Activated CD4-positive, alpha-beta T cell treated with anti-CD3 and anti-CD28 coated beads for 4 hours (primary cell): ENCODE data around the gene ARL8B.
"Not testable (repeated sequence)": the region's sequence is repeated elsewhere in the genome, so short reads cannot be mapped to it uniquely, and the experiment has no call there.

Experiments used
- DNase-seq, 2 donors: peaks; one replicate each; pipeline ENCODE4 v3.0.0-alpha.2; 2020

ARL8B gene

DNA sequence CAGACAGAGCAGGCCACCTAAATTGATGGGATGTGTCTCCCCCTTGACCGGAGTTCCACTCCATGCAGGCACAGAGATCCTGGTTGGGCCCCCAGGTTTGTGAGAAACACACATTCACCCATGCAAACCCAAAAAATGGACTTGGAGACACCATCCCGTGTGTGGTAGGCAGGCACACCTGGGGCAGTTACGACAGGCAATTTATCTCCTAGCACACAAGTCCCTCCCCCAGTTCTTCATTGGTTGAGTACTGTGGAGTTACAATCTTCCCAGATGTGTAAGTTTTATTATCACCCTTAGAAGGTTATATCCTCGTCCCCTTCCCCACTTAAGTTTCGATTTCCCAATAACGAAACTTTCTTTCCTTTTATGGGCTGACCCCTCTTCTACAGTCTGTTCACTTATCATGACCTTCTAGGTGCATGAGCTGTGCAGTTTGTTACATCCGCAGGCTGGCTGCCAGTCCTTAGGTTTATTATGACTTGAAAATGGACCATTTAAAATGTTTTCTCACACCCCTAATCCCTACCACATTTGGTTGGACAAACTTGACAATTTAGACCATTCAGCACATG, 27.3 kb downstream of the ARL8B start:
- DNase-seq = no peak

DNA sequence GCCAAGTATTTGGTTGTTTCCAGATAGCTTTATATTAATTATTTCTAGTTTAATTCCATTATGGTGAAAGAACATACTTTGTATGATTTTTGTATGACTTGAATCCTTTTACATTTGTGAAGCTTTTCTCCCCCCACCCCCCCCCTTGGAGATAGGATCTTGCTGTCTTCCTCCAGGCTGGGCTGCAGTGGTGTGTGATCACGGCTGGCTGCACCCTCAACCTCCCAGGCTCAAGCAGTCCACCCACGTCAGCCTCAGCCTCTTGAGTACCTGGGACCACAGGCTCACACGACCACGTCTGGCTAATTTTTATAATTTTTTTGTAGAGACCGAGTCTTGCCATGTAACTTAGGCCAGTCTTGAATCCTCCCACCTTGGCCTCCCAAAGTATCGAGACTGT, 29.5 kb downstream of the ARL8B start:
- DNase-seq = no peak

DNA sequence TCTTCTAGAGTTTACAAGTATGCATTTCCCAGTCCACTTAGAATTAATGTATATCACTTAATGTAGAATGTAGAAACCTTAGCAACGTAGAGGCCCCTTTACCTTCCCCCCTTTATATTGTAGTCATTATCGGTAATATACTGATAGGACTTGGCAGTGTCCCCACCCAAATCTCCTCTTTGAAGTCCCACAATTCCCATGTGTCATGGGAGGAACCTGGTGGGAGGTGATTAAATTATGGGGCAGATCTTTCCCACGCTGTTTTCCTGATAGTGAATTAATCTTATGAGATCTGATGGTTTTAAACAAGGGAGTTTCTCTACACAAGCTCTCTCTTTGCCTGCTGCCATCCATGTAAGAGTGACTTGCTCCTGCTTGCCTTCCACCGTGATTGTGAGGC, 31.0 kb downstream of the ARL8B start:
- no peak for DNase-seq

DNA sequence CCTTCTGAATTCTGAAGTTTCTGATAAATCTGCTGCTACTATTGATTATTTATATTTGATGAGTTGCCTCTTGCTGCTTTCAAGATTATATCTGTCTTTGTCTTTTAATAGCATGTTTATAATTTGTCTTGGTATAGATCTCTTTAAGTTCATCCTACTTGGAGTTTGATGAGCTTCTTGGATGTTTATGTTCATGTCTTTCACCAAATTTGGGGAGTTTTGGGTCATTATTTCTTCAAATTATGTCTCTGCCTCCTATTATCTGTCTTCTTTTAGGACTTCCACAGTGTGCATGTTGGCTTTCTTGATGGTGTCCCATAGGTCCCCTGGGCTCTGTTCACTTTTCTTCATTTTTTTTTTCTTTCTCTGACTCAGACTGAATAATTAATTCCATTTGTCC, 33.1 kb downstream of the ARL8B start:
- DNase-seq = no peak

DNA sequence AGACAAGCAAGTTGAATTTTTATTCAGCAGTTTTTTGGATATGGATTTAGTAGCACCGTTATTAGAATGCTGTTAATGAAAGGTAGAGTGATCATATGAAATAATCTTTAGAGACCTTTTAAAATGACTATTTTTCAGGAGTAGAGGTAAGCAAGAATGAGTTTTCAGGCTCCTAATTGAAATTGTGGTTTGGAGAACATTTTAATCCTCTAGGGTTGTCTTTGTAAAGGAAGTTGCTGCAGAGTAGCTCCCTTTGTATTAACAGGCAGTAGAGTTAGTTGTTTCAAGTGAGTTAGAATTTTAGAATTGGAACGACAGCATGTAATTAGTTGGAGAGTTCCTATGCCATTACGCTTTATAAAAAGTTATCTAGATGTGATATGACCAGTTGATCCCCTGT, 38.2 kb downstream of the ARL8B start:
- no peak for DNase-seq

DNA sequence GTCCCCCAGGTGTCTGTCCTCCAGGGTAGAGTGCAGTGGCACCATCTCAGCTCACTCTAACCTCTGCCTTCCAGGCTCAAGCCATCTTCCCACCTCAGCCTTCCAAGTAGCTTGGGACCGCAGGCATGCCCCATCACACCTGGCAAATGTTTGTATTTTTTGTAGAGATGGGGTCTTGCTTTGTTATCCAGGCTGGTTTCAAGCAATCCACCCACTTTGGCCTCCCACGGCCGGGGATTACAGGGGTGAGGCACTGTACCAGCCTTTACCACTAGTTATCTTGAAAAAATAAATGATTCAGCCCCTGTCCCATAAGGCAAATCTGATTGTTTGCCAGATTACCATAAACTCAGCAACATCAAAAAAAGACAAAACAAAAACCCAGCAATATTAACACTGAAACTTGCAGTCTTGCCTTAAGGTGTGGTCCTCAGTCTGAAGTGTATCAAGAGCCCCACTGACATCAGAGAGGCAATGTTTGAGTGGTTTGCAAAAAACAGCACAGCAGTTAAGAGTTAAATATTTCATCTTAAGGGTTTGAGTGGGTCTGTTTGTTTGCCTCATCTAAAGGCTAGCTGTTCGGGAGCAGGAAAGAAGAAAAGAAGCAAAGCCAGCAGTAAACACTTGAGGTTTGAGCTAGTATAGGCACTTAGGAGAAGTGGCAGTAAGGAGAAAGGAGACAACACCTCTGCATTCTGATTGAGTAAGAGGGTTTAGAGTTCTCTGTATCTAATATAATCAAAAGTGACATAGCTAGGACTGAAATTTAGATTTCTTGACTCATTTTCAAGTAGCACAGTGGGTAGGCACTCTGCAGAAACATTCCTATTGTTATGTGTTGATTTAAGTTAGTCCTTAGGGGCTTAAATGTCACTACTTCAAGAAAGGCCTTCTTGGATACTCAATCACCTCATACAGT, 39.1 kb downstream of the ARL8B start:
- peak in 1 of 2 donors; percentile 11 for DNase-seq

DNA sequence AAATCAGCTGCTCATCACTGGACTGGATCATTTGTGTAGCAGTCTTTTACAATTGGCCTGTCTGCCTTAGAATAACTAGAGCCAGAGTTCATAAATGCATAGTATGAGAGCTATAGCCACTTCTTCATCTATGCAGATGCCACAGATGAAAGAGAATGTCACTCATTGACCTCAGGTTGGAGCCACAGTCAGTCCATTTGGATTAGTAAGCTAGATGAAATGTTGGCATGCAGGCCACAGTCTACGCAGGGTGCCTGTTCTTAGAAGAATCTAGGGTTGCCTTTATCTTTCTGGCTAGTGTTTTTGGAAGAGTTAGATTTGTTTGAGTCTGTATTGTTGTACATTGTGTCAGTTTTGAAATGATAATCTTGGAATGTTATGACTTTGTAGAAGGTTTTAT, 40.0 kb downstream of the ARL8B start:
- no peak for DNase-seq

DNA sequence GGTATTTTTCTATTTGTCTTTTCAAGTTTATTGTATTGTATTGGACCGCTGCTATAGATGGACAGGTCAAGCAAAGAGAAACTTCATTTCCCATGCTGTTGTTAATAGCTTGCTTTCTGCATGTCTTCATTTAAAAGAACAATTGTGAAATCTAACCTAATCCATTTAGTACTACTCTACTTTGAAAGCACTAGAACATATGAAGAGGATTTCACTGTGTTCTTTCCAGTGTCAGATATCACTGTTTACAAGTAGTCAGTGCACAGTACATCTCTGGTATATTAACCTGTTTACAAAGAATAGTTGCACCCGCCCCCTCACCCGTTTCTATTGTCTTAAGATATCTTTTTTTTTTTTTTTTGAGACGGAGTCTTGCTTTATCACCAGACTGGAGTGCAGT, 43.6 kb downstream of the ARL8B start:
- no peak for DNase-seq

DNA sequence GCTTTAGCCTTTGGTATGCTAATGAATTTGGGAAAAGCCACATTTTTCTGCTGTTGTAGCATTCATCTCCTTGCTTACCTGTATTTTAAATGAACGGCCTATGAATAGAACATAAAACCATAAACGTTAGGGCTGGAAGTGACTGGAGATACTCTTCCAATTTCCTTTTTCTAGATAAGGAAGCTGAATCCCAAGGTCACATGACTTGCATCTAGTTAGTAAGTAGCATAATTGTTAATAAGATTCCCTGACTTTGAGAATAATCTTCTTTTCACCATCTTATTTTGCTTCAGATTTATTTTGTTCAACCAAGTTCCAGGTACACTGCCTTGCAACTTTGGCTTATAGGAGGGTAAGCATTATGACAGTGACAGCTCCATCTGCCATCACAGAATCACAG, 44.8 kb downstream of the ARL8B start:
- no peak for DNase-seq

DNA sequence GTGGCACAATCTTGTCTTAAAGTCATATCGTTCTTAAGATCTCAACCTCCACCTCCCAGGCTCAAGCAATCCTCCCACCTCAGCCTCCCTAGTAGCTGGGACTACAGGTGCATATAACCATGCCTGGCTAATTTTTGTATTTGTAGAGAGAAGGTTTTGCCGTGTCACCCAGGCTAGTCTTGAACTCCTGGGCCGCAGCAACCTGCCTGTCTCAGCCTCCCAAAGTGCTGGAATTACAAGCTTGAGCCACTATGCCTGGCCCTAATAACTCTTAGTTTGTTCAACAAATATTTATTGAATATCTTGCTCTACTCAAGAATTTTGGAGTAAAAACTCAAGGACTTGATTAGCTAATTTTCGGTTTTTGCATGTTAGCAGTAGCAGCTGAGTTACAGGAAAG, 46.0 kb downstream of the ARL8B start:
- no peak for DNase-seq

DNA sequence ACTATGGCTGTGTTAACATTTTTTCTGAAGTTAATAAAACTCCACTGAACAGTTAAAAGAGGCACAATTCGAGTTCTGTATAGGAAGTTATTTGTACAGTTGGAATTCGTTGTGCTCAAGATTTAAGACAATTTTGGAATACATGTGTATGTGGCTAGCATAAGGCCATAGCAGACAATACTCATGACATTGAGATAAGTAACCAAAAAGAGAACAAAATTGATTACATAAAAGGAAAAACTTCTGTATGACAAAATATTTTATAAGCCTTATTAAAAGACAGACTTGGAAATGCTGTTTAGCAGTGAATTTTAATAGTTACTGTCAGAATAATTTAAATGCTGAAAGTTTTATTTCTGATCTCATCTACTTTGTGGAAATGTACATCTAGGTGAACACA, 47.7 kb downstream of the ARL8B start:
- no peak for DNase-seq

DNA sequence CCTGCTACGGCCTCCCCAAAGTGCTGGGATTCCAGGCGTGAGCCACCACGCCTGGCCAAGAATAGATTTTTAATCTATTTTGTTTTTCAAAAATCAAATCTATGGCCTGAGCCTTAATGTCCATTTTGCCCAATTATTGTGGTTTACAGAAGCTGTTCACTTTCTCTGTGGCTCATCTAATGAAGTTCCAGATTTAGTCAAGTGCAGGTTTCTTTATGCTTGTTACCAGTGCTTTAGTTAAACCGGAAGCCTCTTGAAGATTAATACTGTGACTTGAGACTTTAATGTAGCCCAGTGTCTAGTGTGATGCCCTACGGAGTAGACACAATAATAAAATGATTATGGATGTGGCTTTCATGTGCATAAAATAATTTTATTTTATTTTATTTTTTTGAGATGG, 48.9 kb downstream of the ARL8B start:
- DNase-seq = no peak

DNA sequence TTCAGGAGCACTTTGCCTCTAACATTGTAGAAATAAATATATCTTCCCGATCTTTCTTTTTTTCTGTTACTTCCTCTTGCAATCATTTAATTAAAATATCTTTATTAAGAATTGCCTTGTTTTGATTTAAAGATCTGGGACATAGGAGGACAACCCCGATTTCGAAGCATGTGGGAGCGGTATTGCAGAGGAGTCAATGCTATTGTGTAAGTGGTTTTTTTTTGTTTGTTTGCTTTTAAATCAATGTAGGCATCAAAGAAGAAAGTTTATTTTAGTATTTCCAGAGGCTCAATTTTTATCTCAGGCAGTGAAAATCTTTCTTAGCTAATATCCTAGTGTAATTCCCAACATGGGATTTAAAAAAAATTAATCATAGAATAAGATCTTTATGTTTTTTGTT, 49.9 kb downstream of the ARL8B start:
- DNase-seq = no peak

DNA sequence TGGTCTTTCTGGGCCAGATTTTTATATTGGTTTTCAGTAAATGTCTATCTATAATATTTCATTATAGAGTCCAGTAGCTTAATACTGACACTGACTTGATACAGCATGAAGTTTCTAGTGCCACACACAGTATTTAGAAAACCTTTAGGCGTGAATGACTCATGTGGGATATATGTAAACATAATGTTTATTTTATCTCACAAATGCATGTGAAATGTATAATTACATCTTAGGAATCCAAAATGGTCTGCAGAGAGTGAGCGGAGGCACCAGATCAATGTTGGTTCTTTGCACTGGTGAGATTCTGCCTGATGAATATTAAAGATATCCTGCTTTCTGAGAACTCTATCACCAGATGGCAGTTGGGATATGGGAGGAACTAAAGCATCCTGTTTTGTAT, 56.9 kb downstream of the ARL8B start:
- DNase-seq = not testable (repeated sequence)

DNA sequence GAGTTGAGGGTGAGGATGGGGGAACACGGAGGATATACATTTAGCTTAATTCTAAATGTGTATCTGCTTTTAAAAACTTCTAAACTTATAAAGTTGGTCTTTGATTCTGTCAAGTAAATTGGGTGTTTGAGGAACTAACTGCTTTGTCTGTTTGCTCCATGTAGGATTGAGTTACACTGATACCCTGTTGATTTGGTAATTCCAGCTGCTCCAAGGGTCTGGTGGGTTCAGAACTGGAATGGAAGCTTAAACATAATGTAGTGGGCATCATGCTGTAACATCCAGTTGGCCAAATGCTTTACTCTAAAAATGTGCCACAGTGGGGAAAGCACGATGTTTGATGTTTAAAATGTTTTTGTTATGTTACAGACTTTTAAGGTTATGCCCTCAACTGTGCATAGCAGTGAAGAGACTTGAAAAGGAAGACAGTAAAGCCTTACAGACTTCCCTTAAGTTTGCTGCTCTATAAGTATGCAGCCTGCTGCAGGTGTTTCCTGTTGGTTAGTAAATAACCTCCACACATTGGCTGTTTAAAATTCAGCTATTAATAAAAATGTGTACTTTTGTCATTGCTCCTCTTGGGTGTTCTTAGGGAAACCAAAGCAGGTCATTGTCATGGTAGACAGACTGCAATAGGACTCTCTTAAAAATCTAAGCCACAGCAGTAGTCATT, 59.5 kb downstream of the ARL8B start:
- DNase-seq = no peak

DNA sequence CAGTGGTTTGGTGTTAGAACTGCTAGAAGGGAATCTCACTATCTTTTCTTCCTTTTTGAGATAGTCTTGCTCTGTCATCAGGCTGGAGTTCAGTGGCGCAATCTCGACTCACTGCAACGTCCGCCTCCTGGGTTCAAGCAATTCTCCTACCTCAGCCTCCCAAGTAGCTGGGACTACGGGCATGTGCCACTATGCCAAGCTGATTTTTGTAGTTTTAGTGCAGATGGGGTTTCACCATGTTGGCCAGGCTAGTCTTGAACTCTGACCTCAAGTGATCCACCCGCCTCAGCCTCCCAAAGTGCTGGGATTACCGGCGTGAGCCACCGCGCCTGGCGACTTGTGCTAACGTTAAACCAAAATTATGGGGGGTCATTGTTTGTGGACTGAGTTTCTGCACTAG, 61.6 kb downstream of the ARL8B start:
- DNase-seq = not testable (repeated sequence)

DNA sequence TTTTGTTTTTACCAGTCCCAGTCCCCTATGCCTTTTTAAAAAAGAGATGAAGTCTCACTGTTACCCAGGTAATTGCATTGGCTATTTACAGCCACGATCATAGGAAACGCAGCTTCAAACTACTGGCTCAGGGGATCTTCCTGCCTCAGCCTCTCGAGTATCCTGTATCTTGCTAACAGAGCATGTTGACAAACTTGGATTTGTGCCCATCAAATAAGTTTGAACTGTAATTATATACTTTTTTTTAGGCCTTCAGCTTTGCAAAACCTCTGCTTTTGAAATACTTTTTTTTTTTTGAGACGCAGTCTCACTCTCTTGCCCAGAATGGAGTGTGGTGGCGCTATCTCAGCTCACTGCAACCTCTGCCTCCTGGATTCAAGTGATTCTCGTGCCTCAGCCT, 62.4 kb downstream of the ARL8B start:
- no peak for DNase-seq

DNA sequence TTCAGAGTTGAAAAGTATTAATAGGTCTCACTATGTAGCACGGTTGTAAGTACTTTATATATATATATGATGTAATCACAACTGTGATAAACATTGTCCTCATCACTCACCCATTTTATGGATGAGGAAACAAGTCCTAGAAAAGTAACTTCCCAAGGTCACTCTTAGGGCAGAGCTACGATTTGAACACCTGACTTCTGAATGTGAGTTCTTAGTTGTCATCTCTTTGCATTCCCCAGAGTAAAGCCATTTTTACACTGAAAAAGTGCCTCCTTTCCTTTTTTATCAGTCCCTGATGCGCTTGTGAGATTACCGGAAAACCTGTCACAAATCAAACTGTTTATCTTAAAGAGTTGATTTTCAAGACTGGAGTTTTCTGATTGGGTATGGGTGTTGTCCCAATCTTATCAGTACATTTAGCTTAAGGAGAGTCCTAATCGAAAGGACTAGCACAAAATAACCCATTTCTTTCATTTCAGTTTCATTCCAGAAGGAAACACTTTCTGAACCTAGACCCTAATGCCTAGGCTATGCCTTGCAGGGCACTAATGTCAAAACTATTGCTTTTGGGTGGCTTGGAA, 63.1 kb downstream of the ARL8B start:
- no peak for DNase-seq

DNA sequence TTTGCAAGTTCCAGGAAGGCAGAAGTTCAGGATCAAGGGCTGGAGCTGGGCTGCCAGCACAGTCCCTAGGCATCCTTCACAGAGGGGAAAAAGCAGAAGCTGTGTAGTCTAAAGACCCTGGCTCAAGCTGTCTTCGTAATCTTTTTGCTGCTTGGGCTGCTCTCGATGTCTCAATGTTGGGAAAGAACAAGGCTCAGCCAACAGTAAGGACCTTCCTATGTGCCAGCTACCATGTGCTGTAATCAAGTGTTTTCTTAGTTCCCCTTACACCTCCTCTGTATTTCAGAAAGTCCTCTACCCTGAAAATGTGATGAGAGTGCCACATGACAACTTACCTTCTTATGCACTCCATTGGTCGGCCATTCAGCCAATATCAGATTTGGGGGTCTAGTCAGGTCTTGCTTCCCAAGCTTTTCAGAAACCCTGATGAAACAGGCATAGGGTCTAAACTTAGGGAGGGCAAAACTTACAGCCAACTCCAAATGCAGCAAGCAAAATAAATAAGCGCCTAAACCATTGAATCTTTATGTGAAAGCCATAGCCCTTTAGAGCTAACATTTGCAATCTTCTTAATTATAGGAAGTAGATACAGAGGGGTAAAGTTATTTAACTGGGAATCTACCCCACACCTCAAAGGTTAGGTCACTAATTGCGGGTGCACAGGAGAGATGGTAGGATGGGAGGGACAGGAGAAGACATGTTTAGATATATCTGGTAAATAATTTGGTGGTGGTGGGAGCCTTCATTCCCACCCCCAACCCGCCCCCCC, 64.2 kb downstream of the ARL8B start:
- DNase-seq = no peak

DNA sequence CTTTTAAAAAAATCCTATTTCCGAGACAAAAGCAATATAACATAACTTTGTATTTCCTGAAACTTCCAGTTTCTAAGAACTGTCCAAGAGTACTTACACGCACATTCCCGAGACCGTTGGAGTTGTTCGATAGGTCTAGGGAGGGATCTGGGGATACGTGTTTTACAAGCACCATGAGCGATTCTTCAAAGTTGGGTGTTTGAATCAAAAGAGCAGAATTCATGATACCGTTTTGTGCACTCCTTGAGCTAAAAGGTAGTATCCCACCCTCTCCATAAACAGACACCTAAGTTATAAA, 64.7 kb downstream of the ARL8B start:
- DNase-seq = no peak

DNA sequence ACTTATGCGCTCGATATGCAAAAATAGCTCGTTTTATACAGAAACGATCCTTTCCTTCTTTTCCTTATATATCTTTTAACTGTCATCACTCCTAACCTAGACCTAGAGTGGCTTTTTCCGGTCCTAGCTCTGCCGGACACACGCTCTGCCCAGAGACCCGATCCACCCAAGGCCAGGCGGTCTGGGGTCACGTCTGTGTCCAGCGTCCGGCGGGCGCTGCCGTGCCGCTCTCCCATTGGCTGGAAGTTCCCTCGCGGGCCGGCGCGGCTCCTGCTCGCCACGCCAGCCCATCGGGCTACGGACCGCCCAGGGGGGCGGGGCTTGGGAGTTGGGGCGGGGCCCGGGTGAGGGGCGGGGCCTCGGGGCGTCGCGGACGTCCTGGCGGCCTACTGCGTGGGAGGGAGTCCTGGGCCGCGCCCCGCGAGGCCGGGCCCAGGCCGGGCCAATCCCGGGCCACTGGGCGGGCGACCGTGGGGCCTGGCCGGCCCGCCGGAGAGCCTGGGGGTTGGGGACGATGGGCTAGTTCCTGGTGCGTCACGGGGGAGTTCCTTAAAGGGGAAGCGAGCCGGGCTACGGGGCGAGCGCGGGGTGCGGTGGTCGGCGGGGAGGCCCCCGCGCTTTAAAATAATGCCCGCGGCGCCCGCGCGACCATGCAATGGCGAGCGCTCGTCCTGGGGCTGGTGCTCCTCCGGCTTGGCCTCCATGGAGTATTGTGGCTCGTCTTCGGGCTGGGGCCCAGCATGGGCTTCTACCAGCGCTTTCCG, 65.2 kb downstream of the ARL8B start, which contains the start of gene EDEM1:
TSS of gene EDEM1 (plus strand) at position 552 of the 764 bp plus-strand sequence. CDS start at position 651, 99 bp downstream.
- DNase-seq = peak; percentile 89 to 93

DNA sequence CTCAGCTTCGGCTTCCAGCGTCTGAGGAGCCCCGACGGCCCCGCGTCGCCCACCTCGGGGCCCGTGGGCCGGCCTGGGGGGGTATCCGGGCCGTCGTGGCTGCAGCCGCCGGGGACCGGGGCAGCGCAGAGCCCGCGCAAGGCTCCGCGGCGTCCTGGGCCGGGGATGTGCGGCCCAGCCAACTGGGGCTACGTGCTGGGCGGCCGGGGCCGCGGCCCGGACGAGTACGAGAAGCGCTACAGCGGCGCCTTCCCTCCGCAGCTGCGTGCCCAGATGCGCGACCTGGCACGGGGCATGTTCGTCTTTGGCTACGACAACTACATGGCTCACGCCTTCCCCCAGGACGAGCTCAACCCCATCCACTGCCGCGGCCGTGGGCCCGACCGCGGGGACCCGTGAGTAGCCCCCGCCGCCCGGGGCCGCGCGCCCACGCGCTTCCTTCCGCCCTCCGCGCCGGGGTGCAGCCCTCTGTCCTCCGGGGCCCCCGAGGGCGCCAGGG, 65.9 kb downstream of the ARL8B start:
- peak; percentile 42 to 52 for DNase-seq
